Measurements from ENCODE around the gene FSCN2. TPM values are rescaled to one million over a fixed set of nuclear protein-coding genes. Genes with fewer than 3 reads are reported as not detected.

FSCN2 gene
- total RNA-seq, 4 donors from 2014 or later, result 0.20 to 0.46 TPM; not detected in 2

DNA sequence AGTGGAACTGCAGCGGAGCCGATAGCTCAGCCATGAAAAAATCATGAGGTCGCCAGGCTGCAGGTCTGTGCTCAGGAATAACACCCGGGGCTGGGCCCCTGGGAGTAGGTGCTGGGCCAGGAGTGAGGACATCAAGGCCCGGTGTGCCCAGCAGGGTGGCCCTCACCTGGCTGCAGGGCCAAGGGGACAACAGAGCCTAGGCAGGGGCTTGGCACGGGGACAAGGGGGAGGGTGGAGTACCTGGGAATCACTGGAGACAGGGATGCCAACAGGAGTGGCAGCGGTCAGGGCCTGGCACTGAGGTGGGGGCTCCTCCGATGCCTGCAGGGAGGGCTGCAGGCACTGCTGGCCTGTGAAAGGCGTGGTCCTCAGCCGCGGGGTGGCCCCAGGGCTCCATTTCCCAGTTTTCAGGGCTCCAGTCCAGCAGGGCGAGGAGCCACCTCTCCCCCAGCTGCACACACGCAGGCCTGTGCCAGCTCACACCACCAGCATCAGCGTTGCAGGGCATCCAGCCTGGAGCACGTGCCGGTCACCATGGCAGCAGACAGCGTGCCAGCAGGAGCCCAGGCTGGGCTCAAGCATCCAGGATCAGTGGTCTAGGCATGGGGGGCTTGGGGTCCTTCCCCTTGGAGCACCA lies 4.7 kb upstream of the FSCN2 start:
- no peaks in the 10 kb centered on the region for H3K36me3 ChIP-seq
- peaks cover 31 to 62% (median 56%) of the 10 kb centered on the region in 3 donors for H3K27me3 ChIP-seq
- DNase-seq (no peak), ATAC-seq (no peak)
- H3K4me1 ChIP-seq, result peaks cover 27 to 37% of the 10 kb centered on the region in 2 donors
- no peak for TF ChIP-seq POLR2A (IDR thresholded peaks at IDR 0.05)
- TF ChIP-seq, protein P1, sequence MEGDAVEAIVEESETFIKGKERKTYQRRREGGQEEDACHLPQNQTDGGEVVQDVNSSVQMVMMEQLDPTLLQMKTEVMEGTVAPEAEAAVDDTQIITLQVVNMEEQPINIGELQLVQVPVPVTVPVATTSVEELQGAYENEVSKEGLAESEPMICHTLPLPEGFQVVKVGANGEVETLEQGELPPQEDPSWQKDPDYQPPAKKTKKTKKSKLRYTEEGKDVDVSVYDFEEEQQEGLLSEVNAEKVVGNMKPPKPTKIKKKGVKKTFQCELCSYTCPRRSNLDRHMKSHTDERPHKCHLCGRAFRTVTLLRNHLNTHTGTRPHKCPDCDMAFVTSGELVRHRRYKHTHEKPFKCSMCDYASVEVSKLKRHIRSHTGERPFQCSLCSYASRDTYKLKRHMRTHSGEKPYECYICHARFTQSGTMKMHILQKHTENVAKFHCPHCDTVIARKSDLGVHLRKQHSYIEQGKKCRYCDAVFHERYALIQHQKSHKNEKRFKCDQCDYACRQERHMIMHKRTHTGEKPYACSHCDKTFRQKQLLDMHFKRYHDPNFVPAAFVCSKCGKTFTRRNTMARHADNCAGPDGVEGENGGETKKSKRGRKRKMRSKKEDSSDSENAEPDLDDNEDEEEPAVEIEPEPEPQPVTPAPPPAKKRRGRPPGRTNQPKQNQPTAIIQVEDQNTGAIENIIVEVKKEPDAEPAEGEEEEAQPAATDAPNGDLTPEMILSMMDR (IDR thresholded peaks at IDR 0.05 in 4 of 5, conservative IDR thresholded peaks at IDR 0.05 in 1 of 5), result no peak
- in situ Hi-C loops (cut with MboI; ENCODE audit: low sequenced_read_pairs in 4 of 4), result no loop called here
- intact Hi-C loops (cut with DNase I; ENCODE audit: low total_unique reads), result no loop called here
- no peak overlapping the region for H3K4me3 ChIP-seq
- H3K9me3 ChIP-seq, result no peaks in the 10 kb centered on the region
- H3K27ac ChIP-seq, result no peak overlapping the region

DNA sequence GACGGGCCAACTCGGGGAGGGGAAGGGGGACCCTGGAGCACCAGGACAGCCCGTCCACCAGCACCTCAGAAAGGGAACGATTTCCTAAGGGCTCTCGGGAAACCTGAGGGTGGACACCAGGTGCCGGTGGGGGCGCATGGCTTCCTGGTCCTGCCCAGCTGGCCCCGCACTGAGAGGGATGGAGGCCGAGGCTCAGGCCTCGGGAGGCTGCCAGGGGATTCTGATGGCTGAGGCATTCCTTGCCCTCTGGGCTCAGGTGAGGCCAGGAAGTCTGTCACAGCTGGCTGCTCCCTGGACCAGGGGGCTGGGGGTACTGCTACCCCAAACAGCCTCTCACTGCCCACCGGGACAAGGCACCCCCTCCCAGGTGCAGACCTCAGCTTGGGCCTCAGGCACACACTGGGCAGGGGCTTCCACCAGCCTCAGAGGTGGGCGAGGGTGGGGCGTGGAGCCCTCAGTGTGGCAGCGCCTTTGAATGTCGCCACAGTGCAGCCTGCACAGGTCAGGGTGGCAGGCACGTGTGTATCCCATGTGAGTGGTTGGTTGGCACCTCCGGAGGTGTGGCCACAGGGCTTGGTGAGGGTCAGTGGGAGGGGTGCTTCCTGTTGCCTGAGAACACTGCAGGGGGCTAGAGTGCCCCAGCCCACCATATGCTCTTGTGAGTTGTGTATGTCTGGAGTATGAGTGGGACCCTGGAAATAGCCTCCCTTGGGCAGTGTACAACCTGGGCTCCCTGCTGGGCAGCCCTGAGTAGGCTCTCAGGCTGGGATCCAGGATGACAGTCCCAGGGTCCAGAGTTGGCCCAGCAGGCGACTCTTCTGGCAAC lies 3.9 kb upstream of the FSCN2 start:
- H3K4me1 ChIP-seq, result peaks cover 23 to 31% of the 10 kb centered on the region in 2 donors
- TF ChIP-seq, protein P1 (IDR thresholded peaks at IDR 0.05 in 4 of 5, conservative IDR thresholded peaks at IDR 0.05 in 1 of 5), result no peak
- TF ChIP-seq POLR2A (IDR thresholded peaks at IDR 0.05), result no peak
- peaks cover 38 to 65% (median 60%) of the 10 kb centered on the region in 3 donors for H3K27me3 ChIP-seq
- ATAC-seq (no peak), DNase-seq (no peak)
- H3K36me3 ChIP-seq, result no peaks in the 10 kb centered on the region
- no peak overlapping the region for H3K27ac ChIP-seq
- no peaks in the 10 kb centered on the region for H3K9me3 ChIP-seq
- intact Hi-C loops (cut with DNase I; ENCODE audit: low total_unique reads) (no loop called here), in situ Hi-C loops (cut with MboI; ENCODE audit: low sequenced_read_pairs in 4 of 4) (no loop called here)
- no peak overlapping the region for H3K4me3 ChIP-seq

DNA sequence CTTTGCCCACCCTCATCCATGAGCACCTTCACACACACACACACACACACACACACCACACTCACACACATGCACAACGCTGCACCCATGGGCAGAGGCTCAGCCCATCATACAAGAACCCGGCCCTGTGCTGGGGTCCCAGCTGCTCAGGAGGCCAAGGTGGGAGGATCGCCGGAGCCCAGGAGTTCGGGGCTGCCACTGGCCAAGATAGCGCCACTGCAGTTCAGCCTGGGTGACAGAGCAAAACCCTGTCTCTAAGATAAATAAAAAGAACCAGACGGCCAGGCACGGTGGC lies 3.4 kb upstream of the FSCN2 start:
- Histone ChIP-seq H3K27me3 (peaks cover 42 to 63% (median 58%) of the 10 kb centered on the region in 3 donors), H3K4me1 (peaks cover 20 to 26% of the 10 kb centered on the region in 2 donors), H3K36me3 (no peaks in the 10 kb centered on the region), H3K27ac (no peak overlapping the region), H3K9me3 (no peaks in the 10 kb centered on the region), H3K4me3 (no peak overlapping the region)
- no peak for DNase-seq
- ATAC-seq, result no peak
- TF ChIP-seq POLR2A (IDR thresholded peaks at IDR 0.05), result no peak
- TF ChIP-seq, protein P1 (IDR thresholded peaks at IDR 0.05 in 4 of 5, conservative IDR thresholded peaks at IDR 0.05 in 1 of 5), result no peak
- intact Hi-C loops (cut with DNase I; ENCODE audit: low total_unique reads) (no loop called here), in situ Hi-C loops (cut with MboI; ENCODE audit: low sequenced_read_pairs in 4 of 4) (no loop called here)

DNA sequence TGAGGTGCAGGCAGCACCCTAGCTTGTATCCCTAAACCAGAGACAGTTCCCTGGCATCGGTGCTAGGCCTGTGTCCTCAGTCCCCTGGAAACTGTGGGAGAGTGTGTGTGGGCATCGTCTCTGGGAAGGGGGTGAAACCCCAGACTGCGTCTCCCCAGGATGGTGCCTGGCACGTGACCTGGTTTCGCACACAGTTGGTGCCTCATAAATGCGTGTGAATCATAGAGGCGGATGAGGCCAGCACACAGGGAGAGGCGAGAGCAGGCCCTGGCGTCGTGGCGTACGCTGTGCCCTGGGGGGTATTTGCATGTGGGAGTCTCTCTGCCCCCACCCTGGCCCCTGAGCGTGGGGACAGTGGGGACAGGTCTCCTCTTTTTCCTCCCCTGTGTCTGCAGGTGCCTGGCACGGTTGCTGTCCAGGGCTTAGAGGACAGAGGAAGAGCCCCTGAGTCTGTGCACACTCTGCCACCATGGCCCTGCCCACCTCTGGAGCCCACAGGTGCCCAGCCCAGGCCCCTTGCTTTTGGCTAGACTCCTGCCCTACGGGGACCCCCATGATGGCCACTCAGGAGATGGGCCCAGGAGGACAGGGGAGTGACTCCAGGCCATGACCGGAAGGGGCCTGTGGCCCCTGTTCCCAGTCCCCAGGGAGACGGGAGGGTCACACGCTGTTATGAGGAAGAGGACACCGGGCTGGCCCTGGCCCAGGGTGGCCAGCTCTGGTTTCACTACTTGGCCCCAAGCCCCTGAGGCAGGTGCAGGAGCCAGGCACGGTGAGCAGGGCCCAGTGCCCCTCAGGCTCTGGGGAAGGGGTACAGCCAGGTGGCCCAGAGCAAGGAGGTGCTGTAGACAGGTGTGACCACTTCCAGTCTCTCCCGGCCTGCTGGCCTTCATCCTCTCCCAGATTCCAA lies 1.3 kb upstream of the FSCN2 start:
- Histone ChIP-seq H3K9me3 (no peaks in the 10 kb centered on the region), H3K27me3 (peaks cover 42 to 58% (median 53%) of the 10 kb centered on the region in 3 donors), H3K4me3 (no peak overlapping the region), H3K4me1 (peaks cover 12 to 17% of the 10 kb centered on the region in 2 donors), H3K36me3 (no peaks in the 10 kb centered on the region), H3K27ac (no peak overlapping the region)
- peak; percentile 44 to 47 for DNase-seq
- TF ChIP-seq, protein P1 (IDR thresholded peaks at IDR 0.05 in 4 of 5, conservative IDR thresholded peaks at IDR 0.05 in 1 of 5), result no peak
- no peak for TF ChIP-seq POLR2A (IDR thresholded peaks at IDR 0.05)
- ATAC-seq, result peak; percentile 55 to 80
- in situ Hi-C loops (cut with MboI; ENCODE audit: low sequenced_read_pairs in 4 of 4), result no loop called here
- intact Hi-C loops (cut with DNase I; ENCODE audit: low total_unique reads), result no loop called here
